CD4-positive, alpha-beta T cell treated with Interleukin-17A for 1 hour (primary cell): ENCODE measurements around the gene CD44.

Experiments used
- DNase-seq: peaks from one replicate; pipeline ENCODE4 v3.0.0-alpha.2; 2020

Gene CD44

GRCh38 chr11:35141071-35141470 lies 2.1 kb downstream of the CD44 start:
- DNase-seq: peak; percentile 39

GRCh38 chr11:35141571-35141971 lies 2.6 kb downstream of the CD44 start:
- DNase-seq: peak; percentile 58

- DNase-seq: peak; percentile 71
Observed at GRCh38 chr11:35142481-35143075, 3.6 kb downstream of the CD44 start.

GRCh38 chr11:35143297-35144135 lies 4.5 kb downstream of the CD44 start:
- DNase-seq: peak; percentile 25

GRCh38 chr11:35144136-35144741 lies 5.3 kb downstream of the CD44 start:
- DNase-seq: peak; percentile 80

GRCh38 chr11:35144806-35145205 lies 5.8 kb downstream of the CD44 start:
- DNase-seq: peak; percentile 33

- peak; percentile 74 for DNase-seq
Observed at GRCh38 chr11:35145271-35145670, 6.3 kb downstream of the CD44 start.

GRCh38 chr11:35146074-35146521 lies 7.1 kb downstream of the CD44 start:
- peak; percentile 67 for DNase-seq

GRCh38 chr11:35146711-35147110 lies 7.7 kb downstream of the CD44 start:
- peak; percentile 54 for DNase-seq

- no peak for DNase-seq
Observed at GRCh38 chr11:35147235-35147634, 8.3 kb downstream of the CD44 start.

GRCh38 chr11:35148163-35148837 lies 9.3 kb downstream of the CD44 start:
- DNase-seq: peak; percentile 73

GRCh38 chr11:35150454-35150853 lies 11.5 kb downstream of the CD44 start:
- DNase-seq: peak; percentile 10

GRCh38 chr11:35151241-35151640 lies 12.3 kb downstream of the CD44 start:
- DNase-seq: peak; percentile 23

GRCh38 chr11:35151683-35152280 lies 12.8 kb downstream of the CD44 start:
- DNase-seq: peak; percentile 21

- DNase-seq: no peak
Observed at GRCh38 chr11:35152575-35152974, 13.6 kb downstream of the CD44 start.

- no peak for DNase-seq
Observed at GRCh38 chr11:35153280-35153679, 14.3 kb downstream of the CD44 start.

GRCh38 chr11:35154952-35155351 lies 16.0 kb downstream of the CD44 start:
- no peak for DNase-seq

- no peak for DNase-seq
Observed at GRCh38 chr11:35155677-35156076, 16.7 kb downstream of the CD44 start.

- no peak for DNase-seq
Observed at GRCh38 chr11:35157814-35158700, 19.1 kb downstream of the CD44 start.

- DNase-seq: no peak
Observed at GRCh38 chr11:35158701-35159510, 19.9 kb downstream of the CD44 start.
